Ishikawa (cell line): ENCODE data around the gene SOX6.

ENCODE experiments used
- CEBPB ChIP-seq: IDR thresholded peaks from 2 replicates; pipeline ENCODE4 v1.6.1; 2012
- CREB1 ChIP-seq: IDR thresholded peaks from 2 replicates; pipeline ENCODE4 v1.6.1; 2012; ENCODE audit warnings: low read depth
- EGR1 ChIP-seq: IDR thresholded peaks from 2 replicates; pipeline ENCODE4 v1.6.1; 2012
- EP300 ChIP-seq: IDR thresholded peaks from 2 replicates; pipeline ENCODE4 v1.6.1; 2012; ENCODE audit warnings: borderline replicate concordance
- FOXM1 ChIP-seq: IDR thresholded peaks from 2 replicates; pipeline ENCODE4 v1.6.1; 2012; ENCODE audit warnings: low read depth, borderline replicate concordance
- RAD21 ChIP-seq: IDR thresholded peaks from 2 replicates; pipeline ENCODE4 v1.6.1; 2012; ENCODE audit warnings: low read depth
- TAF1 ChIP-seq: IDR thresholded peaks from 2 replicates; pipeline ENCODE4 v1.6.1; 2012; ENCODE audit warnings: low read depth, mild to moderate bottlenecking
- TEAD4 ChIP-seq: IDR thresholded peaks from 2 replicates; pipeline ENCODE4 v1.6.1; 2012
- TF ChIP-seq, protein P1 (sequence below): IDR thresholded peaks from 2 replicates; pipeline ENCODE4 v1.6.1; 2012
- TF ChIP-seq, protein P2 (sequence below): IDR thresholded peaks from 2 replicates; pipeline ENCODE4 v1.6.1; 2012; ENCODE audit warnings: low read depth, mild to moderate bottlenecking

DNA sequence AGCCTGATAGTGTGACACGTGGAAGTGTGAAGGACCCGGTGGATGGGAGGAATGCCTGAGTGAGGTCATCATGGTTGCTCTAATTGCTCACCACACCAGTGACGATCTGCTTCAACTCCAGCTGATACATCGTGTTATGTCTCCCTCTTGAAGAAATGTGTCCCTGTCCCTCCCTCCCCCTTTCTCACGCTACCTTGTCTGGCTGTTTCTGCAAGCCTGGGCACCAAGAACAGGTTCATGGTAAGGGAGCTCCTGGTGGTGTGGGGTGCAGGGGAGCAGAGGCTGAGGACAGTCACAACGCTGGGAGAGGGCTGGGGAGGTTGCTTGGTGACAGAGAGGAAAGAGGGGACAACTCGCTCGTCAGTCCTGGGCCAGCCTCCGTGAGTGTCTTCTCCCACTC is 413.4 kb downstream of the SOX6 start:
- TF ChIP-seq RAD21, result no peak
- TF ChIP-seq, protein P1, sequence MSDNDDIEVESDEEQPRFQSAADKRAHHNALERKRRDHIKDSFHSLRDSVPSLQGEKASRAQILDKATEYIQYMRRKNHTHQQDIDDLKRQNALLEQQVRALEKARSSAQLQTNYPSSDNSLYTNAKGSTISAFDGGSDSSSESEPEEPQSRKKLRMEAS, result no peak
- TF ChIP-seq EP300, result no peak
- no peak for TF ChIP-seq CEBPB
- TF ChIP-seq, protein P2, sequence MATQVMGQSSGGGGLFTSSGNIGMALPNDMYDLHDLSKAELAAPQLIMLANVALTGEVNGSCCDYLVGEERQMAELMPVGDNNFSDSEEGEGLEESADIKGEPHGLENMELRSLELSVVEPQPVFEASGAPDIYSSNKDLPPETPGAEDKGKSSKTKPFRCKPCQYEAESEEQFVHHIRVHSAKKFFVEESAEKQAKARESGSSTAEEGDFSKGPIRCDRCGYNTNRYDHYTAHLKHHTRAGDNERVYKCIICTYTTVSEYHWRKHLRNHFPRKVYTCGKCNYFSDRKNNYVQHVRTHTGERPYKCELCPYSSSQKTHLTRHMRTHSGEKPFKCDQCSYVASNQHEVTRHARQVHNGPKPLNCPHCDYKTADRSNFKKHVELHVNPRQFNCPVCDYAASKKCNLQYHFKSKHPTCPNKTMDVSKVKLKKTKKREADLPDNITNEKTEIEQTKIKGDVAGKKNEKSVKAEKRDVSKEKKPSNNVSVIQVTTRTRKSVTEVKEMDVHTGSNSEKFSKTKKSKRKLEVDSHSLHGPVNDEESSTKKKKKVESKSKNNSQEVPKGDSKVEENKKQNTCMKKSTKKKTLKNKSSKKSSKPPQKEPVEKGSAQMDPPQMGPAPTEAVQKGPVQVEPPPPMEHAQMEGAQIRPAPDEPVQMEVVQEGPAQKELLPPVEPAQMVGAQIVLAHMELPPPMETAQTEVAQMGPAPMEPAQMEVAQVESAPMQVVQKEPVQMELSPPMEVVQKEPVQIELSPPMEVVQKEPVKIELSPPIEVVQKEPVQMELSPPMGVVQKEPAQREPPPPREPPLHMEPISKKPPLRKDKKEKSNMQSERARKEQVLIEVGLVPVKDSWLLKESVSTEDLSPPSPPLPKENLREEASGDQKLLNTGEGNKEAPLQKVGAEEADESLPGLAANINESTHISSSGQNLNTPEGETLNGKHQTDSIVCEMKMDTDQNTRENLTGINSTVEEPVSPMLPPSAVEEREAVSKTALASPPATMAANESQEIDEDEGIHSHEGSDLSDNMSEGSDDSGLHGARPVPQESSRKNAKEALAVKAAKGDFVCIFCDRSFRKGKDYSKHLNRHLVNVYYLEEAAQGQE, result no peak
- no peak for TF ChIP-seq TAF1
- TF ChIP-seq FOXM1, result no peak
- no peak for TF ChIP-seq TEAD4
- TF ChIP-seq EGR1, result no peak
- TF ChIP-seq CREB1, result no peak
